ENCODE results near the gene CTSL. TPM values are rescaled to one million over a fixed set of nuclear protein-coding genes. Genes with fewer than 3 reads are reported as not detected.
"Not testable (repeated sequence)": the region's sequence is repeated elsewhere in the genome, so short reads cannot be mapped to it uniquely, and the experiment has no call there.

Gene CTSL
- total RNA-seq, 2 donors from 2014 or later: 87.3 to 90.1 TPM

DNA sequence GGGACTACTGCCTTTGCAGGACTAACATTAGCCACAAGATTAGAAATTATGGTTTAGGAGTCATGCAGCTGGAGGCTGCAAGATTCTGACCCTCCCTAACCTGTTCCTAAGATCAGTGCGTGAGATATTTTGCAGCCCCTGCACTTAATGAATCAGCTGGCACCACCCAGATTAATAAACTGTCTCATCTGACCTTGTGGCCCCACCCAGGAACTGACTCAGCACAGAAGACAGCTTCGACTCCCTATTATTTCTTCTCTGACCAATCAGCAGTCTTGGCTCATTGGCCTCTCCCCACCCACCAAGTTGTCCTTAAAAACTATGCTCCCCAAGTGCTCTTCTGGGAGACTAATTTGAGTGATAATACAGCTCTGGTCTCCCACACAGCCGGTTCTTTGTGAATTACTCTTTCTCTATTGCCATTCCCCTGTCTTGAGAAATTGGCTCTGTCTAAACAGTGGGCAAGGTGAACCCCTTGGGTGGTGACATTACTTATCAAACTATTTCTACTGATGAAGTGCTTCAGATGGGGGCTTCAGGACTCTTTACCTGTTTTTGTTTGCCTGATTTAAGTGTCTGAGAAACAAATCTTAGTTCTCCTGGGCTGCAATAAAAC, 17.0 kb downstream of the CTSL start:
- TF ChIP-seq POLR2A (IDR thresholded peaks at IDR 0.05): no peak
- no peak for TF ChIP-seq POLR2AphosphoS5 (IDR thresholded peaks at IDR 0.05)
- TF ChIP-seq, protein P1, sequence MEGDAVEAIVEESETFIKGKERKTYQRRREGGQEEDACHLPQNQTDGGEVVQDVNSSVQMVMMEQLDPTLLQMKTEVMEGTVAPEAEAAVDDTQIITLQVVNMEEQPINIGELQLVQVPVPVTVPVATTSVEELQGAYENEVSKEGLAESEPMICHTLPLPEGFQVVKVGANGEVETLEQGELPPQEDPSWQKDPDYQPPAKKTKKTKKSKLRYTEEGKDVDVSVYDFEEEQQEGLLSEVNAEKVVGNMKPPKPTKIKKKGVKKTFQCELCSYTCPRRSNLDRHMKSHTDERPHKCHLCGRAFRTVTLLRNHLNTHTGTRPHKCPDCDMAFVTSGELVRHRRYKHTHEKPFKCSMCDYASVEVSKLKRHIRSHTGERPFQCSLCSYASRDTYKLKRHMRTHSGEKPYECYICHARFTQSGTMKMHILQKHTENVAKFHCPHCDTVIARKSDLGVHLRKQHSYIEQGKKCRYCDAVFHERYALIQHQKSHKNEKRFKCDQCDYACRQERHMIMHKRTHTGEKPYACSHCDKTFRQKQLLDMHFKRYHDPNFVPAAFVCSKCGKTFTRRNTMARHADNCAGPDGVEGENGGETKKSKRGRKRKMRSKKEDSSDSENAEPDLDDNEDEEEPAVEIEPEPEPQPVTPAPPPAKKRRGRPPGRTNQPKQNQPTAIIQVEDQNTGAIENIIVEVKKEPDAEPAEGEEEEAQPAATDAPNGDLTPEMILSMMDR (IDR thresholded peaks at IDR 0.05): no peak
- H3K27me3 ChIP-seq (replicated peaks; ENCODE audit: insufficient read depth): no peaks in the 10 kb centered on the region
- no peak for DNase-seq (ENCODE audit: low spot score)
- WGBS: 80% methylated on average over 3 of the region's 3 CpGs
- no peaks in the 10 kb centered on the region for H3K36me3 ChIP-seq
- no peak overlapping the region for H3K4me3 ChIP-seq
- no peaks in the 10 kb centered on the region for H3K9me3 ChIP-seq
- no peaks in the 10 kb centered on the region for H3K4me1 ChIP-seq (replicated peaks)
- no peak overlapping the region for H3K27ac ChIP-seq
- intact Hi-C loops (cut with DNase I): no loop called here

DNA sequence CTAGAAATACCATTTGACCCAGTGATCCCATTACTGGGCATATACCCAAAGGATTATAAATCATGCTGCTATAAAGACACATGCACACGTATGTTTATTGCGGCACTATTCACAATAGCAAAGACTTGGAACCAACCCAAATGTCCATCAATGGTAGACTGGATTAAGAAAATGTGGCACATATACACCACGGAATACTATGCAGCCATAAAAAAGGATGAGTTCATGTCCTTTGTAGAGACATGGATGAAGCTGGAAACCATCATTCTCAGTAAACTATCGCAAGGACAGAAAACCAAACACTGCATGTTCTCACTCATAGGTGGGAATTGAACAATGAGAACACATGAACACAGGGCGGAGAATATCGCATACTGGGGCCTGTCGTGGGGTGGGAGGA, 18.3 kb downstream of the CTSL start:
- H3K27ac ChIP-seq; H3K27me3 ChIP-seq (replicated peaks; ENCODE audit: insufficient read depth); H3K4me3 ChIP-seq; H3K4me1 ChIP-seq (replicated peaks); DNase-seq (ENCODE audit: low spot score); H3K36me3 ChIP-seq; intact Hi-C loops (cut with DNase I); H3K9me3 ChIP-seq: not testable (repeated sequence)
- 81% methylated on average over 7 of the region's 7 CpGs for WGBS

DNA sequence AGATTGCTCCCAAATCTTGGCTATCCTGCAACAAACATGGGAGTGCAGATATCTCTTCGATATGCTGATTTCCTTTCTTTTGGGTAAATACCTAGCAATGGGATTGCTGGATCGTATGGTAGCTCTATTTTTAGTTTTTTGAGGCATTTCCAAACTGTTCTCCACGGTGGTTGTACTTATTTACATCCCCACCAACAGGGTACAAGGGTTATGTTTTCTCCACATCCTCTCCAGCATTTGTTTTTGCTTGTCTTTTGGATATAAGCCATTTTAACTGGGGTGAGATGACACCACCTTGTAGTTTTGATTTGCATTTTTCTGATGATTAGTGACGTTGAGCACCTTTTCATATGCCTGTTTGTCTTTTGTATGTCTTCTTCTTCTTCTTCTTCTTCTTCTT, 20.3 kb downstream of the CTSL start:
- H3K36me3 ChIP-seq: no peaks in the 10 kb centered on the region
- no peaks in the 10 kb centered on the region for H3K4me1 ChIP-seq (replicated peaks)
- WGBS: 79% methylated on average over 4 of the region's 4 CpGs
- H3K27ac ChIP-seq: no peak overlapping the region
- no peak for DNase-seq (ENCODE audit: low spot score)
- intact Hi-C loops (cut with DNase I): no loop called here
- H3K27me3 ChIP-seq (replicated peaks; ENCODE audit: insufficient read depth): no peaks in the 10 kb centered on the region
- no peak overlapping the region for H3K4me3 ChIP-seq
- H3K9me3 ChIP-seq: no peaks in the 10 kb centered on the region
- no peak for TF ChIP-seq POLR2AphosphoS5 (IDR thresholded peaks at IDR 0.05)
- TF ChIP-seq, protein P1 (IDR thresholded peaks at IDR 0.05): no peak
- TF ChIP-seq POLR2A (IDR thresholded peaks at IDR 0.05): no peak

DNA sequence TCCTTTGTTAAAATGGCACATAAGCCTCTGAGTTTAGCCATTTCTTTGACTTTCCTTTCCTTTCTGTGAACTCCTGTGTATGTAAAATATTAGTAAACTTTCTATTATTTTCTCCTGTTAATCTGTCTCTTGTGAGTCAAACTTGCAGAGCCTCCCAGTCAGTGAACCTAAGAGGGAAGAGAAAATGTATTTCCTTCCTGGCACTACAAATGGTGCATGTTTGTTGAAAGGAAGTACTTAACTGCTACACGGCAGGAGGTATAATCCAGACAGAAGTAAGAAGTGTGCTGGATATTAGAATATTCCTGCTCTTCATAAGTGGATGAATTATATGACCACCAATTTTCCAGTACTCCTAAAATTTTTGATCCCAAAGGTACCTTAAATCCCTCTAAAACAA, 23.0 kb downstream of the CTSL start:
- 34% methylated on average over 1 of the region's 1 CpG for WGBS
- no peaks in the 10 kb centered on the region for H3K4me1 ChIP-seq (replicated peaks)
- no peaks in the 10 kb centered on the region for H3K9me3 ChIP-seq
- H3K36me3 ChIP-seq: no peaks in the 10 kb centered on the region
- TF ChIP-seq POLR2AphosphoS5 (IDR thresholded peaks at IDR 0.05): no peak
- TF ChIP-seq, protein P1 (IDR thresholded peaks at IDR 0.05): no peak
- no peak for TF ChIP-seq POLR2A (IDR thresholded peaks at IDR 0.05)
- H3K4me3 ChIP-seq: no peak overlapping the region
- H3K27me3 ChIP-seq (replicated peaks; ENCODE audit: insufficient read depth): no peaks in the 10 kb centered on the region
- intact Hi-C loops (cut with DNase I): no loop called here
- no peak overlapping the region for H3K27ac ChIP-seq
- no peak for DNase-seq (ENCODE audit: low spot score)

DNA sequence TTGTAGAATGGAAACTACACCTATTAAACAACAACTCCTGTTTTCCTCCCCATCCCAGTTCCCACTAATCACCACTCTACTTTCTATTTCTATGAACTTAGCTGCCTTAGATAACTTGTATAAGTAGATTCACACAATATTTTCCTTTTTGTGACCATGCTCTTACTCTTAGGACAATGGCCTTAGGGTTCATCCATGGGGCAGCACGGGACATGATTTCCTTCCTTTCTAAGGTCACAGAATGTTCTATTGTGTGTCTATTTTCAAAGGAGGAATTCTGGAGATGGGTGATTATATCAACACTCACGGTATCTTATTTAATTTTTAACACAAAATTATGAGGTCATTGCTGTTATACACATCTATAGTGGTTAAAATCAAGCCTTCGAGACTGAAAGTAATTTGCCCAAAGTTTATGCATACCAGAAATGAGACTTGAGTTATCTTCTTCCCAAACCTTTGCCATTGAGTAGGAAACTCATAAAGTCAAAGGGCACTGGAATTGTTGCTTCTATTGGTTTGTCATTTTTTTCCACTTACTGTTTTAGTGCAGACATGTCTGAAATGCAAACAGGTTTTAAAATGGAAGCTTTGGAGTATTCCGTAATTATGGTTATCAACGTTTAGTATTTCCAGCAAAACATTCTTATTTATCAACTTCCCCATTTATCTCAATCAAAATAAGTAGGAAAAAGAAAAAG, 23.6 kb downstream of the CTSL start:
- no peak overlapping the region for H3K4me3 ChIP-seq
- no peaks in the 10 kb centered on the region for H3K27me3 ChIP-seq (replicated peaks; ENCODE audit: insufficient read depth)
- no peak overlapping the region for H3K27ac ChIP-seq
- WGBS: 66% methylated on average over 5 of the region's 5 CpGs
- H3K4me1 ChIP-seq (replicated peaks): no peaks in the 10 kb centered on the region
- no peak for DNase-seq (ENCODE audit: low spot score)
- H3K36me3 ChIP-seq: no peaks in the 10 kb centered on the region
- no peaks in the 10 kb centered on the region for H3K9me3 ChIP-seq
- TF ChIP-seq POLR2AphosphoS5 (IDR thresholded peaks at IDR 0.05): no peak
- TF ChIP-seq POLR2A (IDR thresholded peaks at IDR 0.05): no peak
- TF ChIP-seq, protein P1 (IDR thresholded peaks at IDR 0.05): no peak
- intact Hi-C loops (cut with DNase I): no loop called here
